GM21529 (cell line): ENCODE measurements around the gene C7orf57.
"Not testable (repeated sequence)": the region's sequence is repeated elsewhere in the genome, so short reads cannot be mapped to it uniquely, and the experiment has no call there.

Experiments
- ATAC-seq: cut with Tn5 transposase; IDR thresholded peaks from one replicate; pipeline ENCODE4 v1.9.1; 2021; ENCODE audit not compliant: unreplicated experiment

The C7orf57 gene

GRCh38 chr7:48035301-48035966 is at the start of gene C7orf57:
Gene C7orf57 (plus strand): TSS chr7:48035543. CDS start chr7:48036309, 766 bp downstream.
- ATAC-seq: peak; percentile 99

- no peak for ATAC-seq
Measured at GRCh38 chr7:47988496-47989386, 46.6 kb upstream of the C7orf57 start.

GRCh38 chr7:47989607-47990400 is 45.5 kb upstream of the C7orf57 start:
- ATAC-seq: not testable (repeated sequence)

GRCh38 chr7:47990592-47990991 is 44.8 kb upstream of the C7orf57 start:
- ATAC-seq: no peak

- no peak for ATAC-seq
Measured at GRCh38 chr7:47991270-47991669, 44.1 kb upstream of the C7orf57 start.

GRCh38 chr7:47991741-47992311 is 43.5 kb upstream of the C7orf57 start:
- peak; percentile 99 for ATAC-seq

- no peak for ATAC-seq
Measured at GRCh38 chr7:47992446-47992845, 42.9 kb upstream of the C7orf57 start.

GRCh38 chr7:47999413-47999812 is 35.9 kb upstream of the C7orf57 start:
- ATAC-seq: no peak

- ATAC-seq: not testable (repeated sequence)
Measured at GRCh38 chr7:48000164-48000563, 35.2 kb upstream of the C7orf57 start.

GRCh38 chr7:48004032-48004431 is 31.3 kb upstream of the C7orf57 start:
- ATAC-seq: no peak

GRCh38 chr7:48004638-48005037 is 30.7 kb upstream of the C7orf57 start:
- ATAC-seq: peak; percentile 85

GRCh38 chr7:48006866-48007265 is 28.5 kb upstream of the C7orf57 start:
- ATAC-seq: no peak

- ATAC-seq: no peak
Measured at GRCh38 chr7:48009257-48009656, 26.1 kb upstream of the C7orf57 start.

- no peak for ATAC-seq
Measured at GRCh38 chr7:48009954-48010353, 25.4 kb upstream of the C7orf57 start.

GRCh38 chr7:48011323-48011722 is 24.0 kb upstream of the C7orf57 start:
- peak; percentile 43 for ATAC-seq

- no peak for ATAC-seq
Measured at GRCh38 chr7:48011951-48012350, 23.4 kb upstream of the C7orf57 start.

GRCh38 chr7:48016641-48017040 is 18.7 kb upstream of the C7orf57 start:
- ATAC-seq: no peak

GRCh38 chr7:48017674-48018073 is 17.7 kb upstream of the C7orf57 start:
- ATAC-seq: no peak

GRCh38 chr7:48025624-48026023 is 9.7 kb upstream of the C7orf57 start:
- ATAC-seq: no peak

GRCh38 chr7:48028938-48029337 is 6.4 kb upstream of the C7orf57 start, which contains the start of gene SUN3:
Gene SUN3 (minus strand): TSS chr7:48029107. CDS start chr7:48028938, 169 bp downstream.
- no peak for ATAC-seq

GRCh38 chr7:48031111-48031510 is 4.2 kb upstream of the C7orf57 start:
- ATAC-seq: no peak
